CD4-positive, CD25-positive, alpha-beta regulatory T cell (primary cell): ENCODE data around the gene DBF4B. TPM values are rescaled to one million over a fixed set of nuclear protein-coding genes. Genes with fewer than 3 reads are reported as not detected.
"Not testable (repeated sequence)": the region's sequence is repeated elsewhere in the genome, so short reads cannot be mapped to it uniquely, and the experiment has no call there.

Source experiments
- ATAC-seq, 2 donors: fragments of 150-1000 bp; cut with Tn5 transposase; one replicate each; pipeline ENCODE4 v1.10.0; 2021; ENCODE audit warnings: low read depth in 2 of 2, moderate number of reproducible peaks in 2 of 2, moderate library complexity in 1 of 2
- DNase-seq, 3 donors: peaks; one replicate each; pipeline versions ENCODE4 v3.0.0 to v3.0.0-alpha.2; 2012 to 2022; ENCODE audit warnings: mixed read lengths in 1 of 3
- H3K27ac ChIP-seq: one replicate; pipeline ENCODE4 v1.7.0; 2013; ENCODE audit warnings: mild to moderate bottlenecking, low read length; ENCODE audit not compliant: insufficient read depth, poor library complexity, severe bottlenecking
- H3K27me3 ChIP-seq: one replicate; pipeline ENCODE4 v1.7.0; 2013; ENCODE audit warnings: low read length; ENCODE audit not compliant: control insufficient read depth, insufficient read depth
- H3K36me3 ChIP-seq: one replicate; pipeline ENCODE4 v1.7.0; 2013; ENCODE audit warnings: mild to moderate bottlenecking, low read length, moderate library complexity; ENCODE audit not compliant: control insufficient read depth, insufficient read depth
- H3K4me1 ChIP-seq: 2 replicates; pipeline ENCODE4 v1.7.0; 2013; ENCODE audit warnings: mild to moderate bottlenecking, low read length; ENCODE audit not compliant: insufficient read depth, control insufficient read depth, poor library complexity, severe bottlenecking
- H3K4me3 ChIP-seq: one replicate; pipeline ENCODE4 v1.7.0; 2013; ENCODE audit warnings: low read depth, mild to moderate bottlenecking, low read length, moderate library complexity
- H3K9me3 ChIP-seq, 2 experiments: 1 replicate in 1 of 2; 2 replicates in 1 of 2; pipeline ENCODE4 v1.7.0; 2013; ENCODE audit warnings: low read length in 2 of 2, mild to moderate bottlenecking in 1 of 2, moderate library complexity in 1 of 2; ENCODE audit not compliant: control insufficient read depth in 2 of 2
- H3K27ac Mint-ChIP-seq, 3 donors: one replicate each; pipeline ENCODE4 v1.8.0; 2020 to 2022; ENCODE audit warnings: mild to moderate bottlenecking in 3 of 3, mixed read lengths in 3 of 3, moderate library complexity in 2 of 3
- H3K27me3 Mint-ChIP-seq: one replicate; pipeline ENCODE4 v1.8.0; 2022; ENCODE audit warnings: mild to moderate bottlenecking, mixed read lengths
- H3K36me3 Mint-ChIP-seq: one replicate; pipeline ENCODE4 v1.8.0; 2020; ENCODE audit warnings: mixed read lengths
- H3K4me1 Mint-ChIP-seq, 4 donors: one replicate each; pipeline ENCODE4 v1.8.0; 2020 to 2022; ENCODE audit warnings: mixed read lengths in 4 of 4, mild to moderate bottlenecking in 1 of 4
- H3K4me3 Mint-ChIP-seq, 4 donors: one replicate each; pipeline ENCODE4 v1.8.0; 2020 to 2022; ENCODE audit warnings: mild to moderate bottlenecking in 4 of 4, mixed read lengths in 4 of 4, moderate library complexity in 3 of 4
- H3K9me3 Mint-ChIP-seq, 7 donors: one replicate each; pipeline ENCODE4 v1.8.0; 2020 to 2022; ENCODE audit warnings: mixed read lengths in 7 of 7, mild to moderate bottlenecking in 3 of 7, moderate library complexity in 2 of 7
- polyA plus RNA-seq, 4 donors: library from polyadenylated mRNA; unstranded; fragments of 300-500 nt; fragmentation: Illumina TruSeq; gene quantifications; one replicate each; pipeline ENCODE4 v1.2.3, GENCODE V29; 2021
- total RNA-seq: library from RNA; stranded (reverse); gene quantifications from one replicate; pipeline ENCODE4 v1.2.3, GENCODE V29; 2022

DBF4B gene
- total and polyA plus RNA-seq, 5 donors from 2014 or later, result 0.25 to 5.0 (median 1.2) TPM

- Histone ChIP-seq H3K9me3 (no peaks in the 10 kb centered on the region), H3K4me3 (no peak overlapping the region), H3K27ac (no peak overlapping the region), H3K36me3 (no peaks in the 10 kb centered on the region), H3K27me3 (no peaks in the 10 kb centered on the region), H3K4me1 (no peaks in the 10 kb centered on the region)
- H3K4me3 Mint-ChIP-seq, result no peak overlapping the region
- H3K27me3 Mint-ChIP-seq, result no peaks in the 10 kb centered on the region
- H3K4me1 Mint-ChIP-seq, result no peaks in the 10 kb centered on the region
- no peak overlapping the region for H3K27ac Mint-ChIP-seq
- peaks cover 11% of the 10 kb centered on the region for H3K36me3 Mint-ChIP-seq
- no peak for DNase-seq
- no peaks in the 10 kb centered on the region for H3K9me3 Mint-ChIP-seq
- ATAC-seq, result no peak
These were observed 28.2 kb downstream of the DBF4B start for GRCh38 chr17:44736551-44737240.

GRCh38 chr17:44738214-44738906 lies 29.9 kb downstream of the DBF4B start:
- Histone ChIP-seq H3K9me3 (no peaks in the 10 kb centered on the region), H3K27ac (no peak overlapping the region), H3K4me3 (no peak overlapping the region), H3K27me3 (no peaks in the 10 kb centered on the region), H3K36me3 (no peaks in the 10 kb centered on the region), H3K4me1 (no peaks in the 10 kb centered on the region)
- DNase-seq, result no peak
- ATAC-seq, result no peak
- H3K27me3 Mint-ChIP-seq, result no peaks in the 10 kb centered on the region
- H3K9me3 Mint-ChIP-seq, result no peaks in the 10 kb centered on the region
- H3K4me3 Mint-ChIP-seq, result no peak overlapping the region
- H3K4me1 Mint-ChIP-seq, result no peaks in the 10 kb centered on the region
- H3K36me3 Mint-ChIP-seq, result peaks cover 5% of the 10 kb centered on the region
- H3K27ac Mint-ChIP-seq, result no peak overlapping the region

GRCh38 chr17:44741316-44741715 lies 32.9 kb downstream of the DBF4B start:
- H3K9me3 ChIP-seq, result no peaks in the 10 kb centered on the region

GRCh38 chr17:44745301-44745700 lies 36.8 kb downstream of the DBF4B start:
- no peak for DNase-seq
- Mint-ChIP-seq H3K9me3 (no peaks in the 10 kb centered on the region), H3K27ac (no peak overlapping the region), H3K27me3 (no peaks in the 10 kb centered on the region), H3K36me3 (peaks cover 12% of the 10 kb centered on the region), H3K4me1 (peaks cover 0 to 5% (median 0%) of the 10 kb centered on the region in 4 donors), H3K4me3 (no peak overlapping the region)
- no peaks in the 10 kb centered on the region for H3K4me1 ChIP-seq
- no peaks in the 10 kb centered on the region for H3K36me3 ChIP-seq
- H3K4me3 ChIP-seq, result no peak overlapping the region
- no peaks in the 10 kb centered on the region for H3K27me3 ChIP-seq
- ATAC-seq, result no peak
- H3K27ac ChIP-seq, result no peak overlapping the region
- no peaks in the 10 kb centered on the region for H3K9me3 ChIP-seq

More at GRCh38 chr17:44741316-44741715, 32.9 kb downstream of the DBF4B start:
- H3K36me3 Mint-ChIP-seq, result peaks cover 4% of the 10 kb centered on the region
- H3K4me1 ChIP-seq, result no peaks in the 10 kb centered on the region
- H3K27ac Mint-ChIP-seq, result no peak overlapping the region
- ATAC-seq, result no peak
- H3K4me3 Mint-ChIP-seq, result no peak overlapping the region
- H3K27me3 ChIP-seq, result no peaks in the 10 kb centered on the region
- no peak for DNase-seq
- H3K27ac ChIP-seq, result no peak overlapping the region
- H3K27me3 Mint-ChIP-seq, result no peaks in the 10 kb centered on the region
- H3K36me3 ChIP-seq, result no peaks in the 10 kb centered on the region
- no peak overlapping the region for H3K4me3 ChIP-seq
- H3K4me1 Mint-ChIP-seq, result no peaks in the 10 kb centered on the region
- H3K9me3 Mint-ChIP-seq, result no peaks in the 10 kb centered on the region

GRCh38 chr17:44745738-44746137 lies 37.3 kb downstream of the DBF4B start:
- not testable (repeated sequence) for ATAC-seq, H3K4me1 Mint-ChIP-seq, H3K27ac Mint-ChIP-seq, H3K4me3 Mint-ChIP-seq, H3K36me3 ChIP-seq, DNase-seq, H3K9me3 ChIP-seq, H3K9me3 Mint-ChIP-seq, H3K4me3 ChIP-seq, H3K27me3 Mint-ChIP-seq, H3K27ac ChIP-seq, H3K4me1 ChIP-seq, H3K27me3 ChIP-seq
- peaks cover 14% of the 10 kb centered on the region for H3K36me3 Mint-ChIP-seq

GRCh38 chr17:44747566-44747965 lies 39.1 kb downstream of the DBF4B start:
- Mint-ChIP-seq H3K4me3 (no peak overlapping the region), H3K9me3 (no peaks in the 10 kb centered on the region), H3K36me3 (peaks cover 13% of the 10 kb centered on the region), H3K27ac (no peak overlapping the region), H3K4me1 (peaks cover 0 to 5% (median 0%) of the 10 kb centered on the region in 4 donors), H3K27me3 (no peaks in the 10 kb centered on the region)
- H3K4me1 ChIP-seq, result no peaks in the 10 kb centered on the region
- no peaks in the 10 kb centered on the region for H3K36me3 ChIP-seq
- no peak overlapping the region for H3K4me3 ChIP-seq
- H3K27ac ChIP-seq, result no peak overlapping the region
- no peaks in the 10 kb centered on the region for H3K27me3 ChIP-seq
- no peaks in the 10 kb centered on the region for H3K9me3 ChIP-seq
- ATAC-seq, result no peak
- DNase-seq, result no peak

GRCh38 chr17:44749076-44749979 lies 40.9 kb downstream of the DBF4B start:
- no peaks in the 10 kb centered on the region for H3K27me3 Mint-ChIP-seq
- Histone ChIP-seq H3K27me3 (no peaks in the 10 kb centered on the region), H3K36me3 (no peaks in the 10 kb centered on the region), H3K9me3 (no peaks in the 10 kb centered on the region), H3K4me3 (no peak overlapping the region), H3K27ac (no peak overlapping the region), H3K4me1 (no peaks in the 10 kb centered on the region)
- H3K4me3 Mint-ChIP-seq, result no peak overlapping the region
- peaks cover 13% of the 10 kb centered on the region for H3K36me3 Mint-ChIP-seq
- no peak for ATAC-seq
- H3K4me1 Mint-ChIP-seq, result peaks cover 0 to 5% (median 0%) of the 10 kb centered on the region in 4 donors
- no peak for DNase-seq
- no peaks in the 10 kb centered on the region for H3K9me3 Mint-ChIP-seq
- H3K27ac Mint-ChIP-seq, result no peak overlapping the region
